NCI-H460 (cell line): ENCODE results near the gene LRRC7. TPM values are rescaled to one million over a fixed set of nuclear protein-coding genes. Genes with fewer than 3 reads are reported as not detected.
"Not testable (repeated sequence)": the region's sequence is repeated elsewhere in the genome, so short reads cannot be mapped to it uniquely, and the experiment has no call there.

Experiments used
- DNase-seq: peaks from one replicate; pipeline ENCODE4 v3.0.0-alpha.2; 2016; ENCODE audit warnings: low read depth; ENCODE audit errors: extremely low read depth
- total RNA-seq: library from RNA; depleted of rRNA; stranded (reverse); fragments of >200 nt; shearing (Covaris generic); gene quantifications from 2 replicates; pipeline ENCODE4 v1.2.3, GENCODE V29; 2014

The LRRC7 gene
- total RNA-seq, 1 experiment from 2014 or later: 0.20 TPM

DNA sequence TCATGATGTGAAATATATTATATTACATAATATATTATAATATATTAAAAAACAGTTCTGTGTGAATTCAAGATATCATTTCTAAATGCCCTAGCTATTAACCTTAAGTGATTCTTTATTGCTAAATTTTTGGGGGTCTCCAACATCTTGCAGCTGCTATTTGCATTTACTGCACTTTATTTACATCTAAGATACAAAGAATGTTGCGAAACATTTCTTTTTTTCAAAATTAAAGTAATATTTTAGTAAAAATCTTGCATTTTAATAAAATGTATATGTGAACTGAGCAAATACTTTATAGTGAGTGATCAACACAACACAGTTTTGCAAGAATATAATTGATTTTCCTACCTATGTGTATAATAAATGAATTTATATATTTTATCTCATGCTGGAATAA is 456.6 kb downstream of the LRRC7 start:
- no peak for DNase-seq

DNA sequence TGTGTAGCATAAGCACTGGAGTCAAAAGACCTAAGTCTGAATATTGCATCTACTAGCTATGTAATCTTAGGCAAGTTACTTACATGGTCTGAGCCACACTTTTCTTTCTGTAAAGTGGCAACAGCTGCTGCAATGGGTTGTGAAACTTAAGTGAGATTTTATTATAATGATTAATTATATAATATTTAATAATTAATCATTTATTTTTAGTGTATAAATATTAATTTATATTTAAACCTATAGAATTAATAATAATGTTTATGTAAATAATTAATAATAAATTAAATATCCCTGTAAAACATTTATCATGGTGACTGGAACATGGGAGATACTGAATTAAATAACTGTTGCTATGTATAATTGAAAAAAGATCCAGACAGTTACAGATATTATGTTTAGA is 457.3 kb downstream of the LRRC7 start:
- DNase-seq: no peak

DNA sequence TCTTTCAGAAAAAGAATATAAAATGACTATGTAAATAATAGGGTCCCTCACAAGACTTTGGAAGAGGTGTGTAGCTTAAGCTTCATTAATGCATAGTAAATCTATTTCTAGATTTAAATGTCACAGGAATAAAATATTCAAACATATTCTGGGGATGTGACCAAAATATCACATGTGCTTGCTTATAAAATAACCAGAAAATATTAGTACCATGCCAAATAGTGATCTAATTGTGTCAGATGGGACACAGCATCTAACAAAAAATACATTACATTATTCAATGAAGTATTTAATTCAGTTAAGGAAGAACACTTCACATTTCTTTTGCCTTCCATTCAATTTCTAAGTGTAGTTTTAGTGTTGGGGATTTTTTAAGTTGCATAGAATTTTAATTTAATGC is 458.1 kb downstream of the LRRC7 start:
- no peak for DNase-seq

DNA sequence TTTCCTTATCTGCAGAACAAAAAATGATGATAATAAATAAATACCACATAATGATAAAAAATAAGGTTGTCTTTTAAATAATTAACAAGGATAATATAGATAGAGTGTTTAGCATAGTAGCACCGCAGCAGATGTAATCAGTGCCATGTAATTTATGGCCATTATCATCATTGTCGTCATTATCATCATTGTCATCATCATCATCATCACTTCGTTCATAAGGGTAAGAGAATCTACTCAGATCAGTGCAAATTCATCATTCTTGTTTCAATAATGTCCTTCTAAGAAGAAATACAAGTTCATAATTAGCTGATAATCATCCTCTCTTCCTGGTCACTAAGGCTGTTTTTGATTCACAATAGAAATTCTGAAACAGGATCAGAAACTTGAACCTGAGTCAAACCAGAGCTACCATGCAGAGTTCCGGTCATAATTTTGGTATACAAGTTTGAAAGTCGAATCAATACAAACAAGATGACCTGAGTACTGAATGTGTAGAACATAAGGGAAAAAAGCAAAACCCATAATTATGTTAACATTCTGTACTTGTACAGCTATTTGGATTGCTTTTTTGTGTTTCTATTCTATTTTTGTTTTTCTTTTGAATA is 465.6 kb downstream of the LRRC7 start:
- no peak for DNase-seq

- DNase-seq: no peak
Observed at GRCh38 chr1:70033936-70034335, 466.2 kb downstream of the LRRC7 start.

GRCh38 chr1:70034403-70034802 is 466.7 kb downstream of the LRRC7 start:
- DNase-seq: peak; percentile 6

DNA sequence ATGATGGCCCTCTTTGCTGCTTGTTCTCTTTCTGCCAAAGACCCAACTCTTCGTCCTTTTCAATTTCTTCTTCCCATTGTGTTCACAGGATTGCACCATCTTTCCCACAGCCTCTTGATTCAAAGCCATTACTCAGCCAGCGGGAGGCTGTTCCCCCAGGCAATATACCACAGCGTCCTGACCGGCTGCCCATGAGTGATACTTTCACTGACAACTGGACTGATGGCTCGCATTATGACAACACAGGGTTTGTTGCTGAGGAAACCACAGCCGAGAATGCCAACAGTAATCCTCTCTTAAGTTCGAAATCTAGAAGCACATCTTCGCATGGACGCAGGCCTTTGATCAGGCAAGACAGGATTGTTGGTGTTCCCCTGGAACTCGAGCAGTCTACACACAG is 470.3 kb downstream of the LRRC7 start:
- no peak for DNase-seq

DNA sequence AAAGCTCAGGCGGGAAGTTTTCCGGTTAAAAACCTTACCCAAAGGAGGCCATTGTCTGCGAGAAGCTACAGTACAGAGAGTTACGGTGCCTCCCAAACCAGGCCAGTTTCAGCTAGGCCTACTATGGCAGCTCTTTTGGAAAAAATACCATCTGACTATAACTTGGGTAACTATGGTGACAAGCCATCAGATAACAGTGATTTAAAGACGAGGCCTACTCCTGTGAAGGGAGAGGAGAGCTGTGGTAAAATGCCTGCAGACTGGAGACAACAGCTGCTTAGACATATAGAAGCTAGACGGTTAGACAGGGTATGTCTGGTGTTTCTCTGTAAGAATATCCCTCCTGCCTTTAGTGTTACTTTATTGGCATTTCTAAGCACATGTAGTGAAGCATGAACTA is 471.8 kb downstream of the LRRC7 start:
- no peak for DNase-seq

GRCh38 chr1:70041317-70042045 is 473.8 kb downstream of the LRRC7 start:
- no peak for DNase-seq

DNA sequence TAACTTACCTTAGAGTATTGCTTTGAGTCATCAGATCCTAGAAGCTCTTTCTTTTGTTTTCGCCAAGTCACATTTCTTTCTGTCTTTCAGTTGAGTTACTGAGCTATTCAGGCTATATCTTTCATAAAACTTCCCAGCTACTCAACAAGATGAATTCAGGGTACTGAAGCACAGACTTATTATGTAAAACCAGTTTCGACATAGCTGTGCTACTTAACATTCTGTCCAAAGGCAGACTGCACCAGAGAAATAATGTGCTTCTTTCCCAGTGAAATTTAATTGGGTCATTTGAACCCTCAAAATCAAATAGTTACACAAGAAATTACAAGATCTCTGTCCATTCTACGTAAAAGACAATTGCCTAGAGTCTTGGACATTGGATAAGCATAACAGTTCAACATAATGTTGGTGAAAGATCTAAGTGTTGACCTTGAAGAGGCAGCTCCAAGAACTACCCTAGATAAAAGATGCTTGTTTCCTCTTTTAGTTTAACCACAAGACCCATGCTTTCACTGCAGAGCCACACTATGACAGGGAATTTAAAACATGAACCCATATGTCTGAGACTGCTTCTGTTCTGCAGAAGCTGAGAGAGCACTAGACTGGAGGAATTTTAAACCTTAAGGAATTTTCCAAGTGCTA is 474.5 kb downstream of the LRRC7 start:
- no peak for DNase-seq

DNA sequence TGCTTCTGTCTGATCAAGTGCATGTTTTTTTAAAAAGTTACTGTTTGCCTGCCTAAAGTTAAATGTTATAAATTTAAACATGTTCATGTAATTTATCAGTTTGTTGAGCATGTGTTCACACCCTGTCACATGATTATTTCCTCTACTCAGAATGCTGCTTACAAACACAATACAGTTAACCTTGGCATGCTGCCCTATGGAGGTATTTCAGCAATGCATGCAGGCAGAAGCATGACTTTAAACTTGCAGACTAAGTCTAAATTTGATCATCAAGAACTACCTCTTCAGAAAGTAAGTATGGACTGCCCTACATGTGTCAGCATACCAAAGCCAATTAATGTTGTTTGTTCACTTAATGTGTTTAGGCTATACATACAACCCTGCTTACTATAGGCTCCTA is 476.1 kb downstream of the LRRC7 start:
- peak; percentile 5 for DNase-seq

DNA sequence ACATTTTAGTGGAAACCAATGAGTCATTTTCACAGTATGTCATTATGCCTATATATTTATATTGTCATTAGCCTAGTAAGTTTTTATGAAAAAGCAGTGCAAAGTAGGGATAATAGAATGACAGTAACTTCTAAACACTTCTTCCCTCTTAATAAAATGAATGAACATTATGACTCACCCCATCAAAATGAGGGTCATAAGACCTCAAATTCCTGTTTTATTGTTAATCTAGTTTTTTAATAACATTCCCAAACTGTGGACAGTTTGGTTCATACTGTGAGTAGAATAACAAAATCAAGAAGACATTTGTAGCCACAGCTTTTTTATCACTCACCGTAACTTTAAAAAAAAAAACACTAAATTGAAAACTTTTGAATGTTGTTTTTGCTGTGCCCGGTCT is 477.1 kb downstream of the LRRC7 start:
- DNase-seq: no peak

GRCh38 chr1:70045581-70045980 is 477.9 kb downstream of the LRRC7 start:
- not testable (repeated sequence) for DNase-seq

- no peak for DNase-seq
Observed at GRCh38 chr1:70048336-70049094, 480.8 kb downstream of the LRRC7 start.

GRCh38 chr1:70051926-70052325 is 484.2 kb downstream of the LRRC7 start:
- no peak for DNase-seq

- no peak for DNase-seq
Observed at GRCh38 chr1:70057500-70057899, 489.8 kb downstream of the LRRC7 start.

GRCh38 chr1:70061231-70061630 is 493.5 kb downstream of the LRRC7 start:
- DNase-seq: no peak

DNA sequence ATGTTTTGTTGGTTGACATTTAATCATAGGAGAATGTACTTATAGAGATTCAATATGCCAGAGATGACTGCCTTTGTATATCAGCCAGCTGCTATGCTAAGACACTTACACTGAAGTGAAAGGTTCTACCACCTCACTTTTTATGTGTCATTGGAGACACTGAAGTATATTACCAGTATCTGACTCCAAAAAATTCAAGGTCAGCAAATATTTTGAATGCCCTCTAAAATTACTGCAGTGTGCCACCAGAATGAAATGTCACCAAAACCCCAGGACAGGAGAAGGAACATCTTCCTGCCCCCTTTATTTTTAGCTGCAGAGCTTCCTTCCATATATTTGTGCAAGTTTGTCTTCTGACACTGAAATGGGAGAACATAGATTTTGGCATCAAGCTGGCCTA is 496.1 kb downstream of the LRRC7 start:
- DNase-seq: no peak

GRCh38 chr1:70066711-70067110 is 499.0 kb downstream of the LRRC7 start:
- no peak for DNase-seq

GRCh38 chr1:70071601-70072000 is 503.9 kb downstream of the LRRC7 start:
- DNase-seq: no peak

- DNase-seq: no peak
Observed at GRCh38 chr1:70072231-70072751, 504.6 kb downstream of the LRRC7 start.
